Nephron progenitor cell (in vitro differentiated cells): ENCODE measurements around the gene GPALPP1.

Source experiments
- DNase-seq: peaks from one replicate; pipeline ENCODE4 v3.0.0; 2021
- H3K27ac Mint-ChIP-seq: 2 replicates; pipeline ENCODE4 v1.8.0; 2021; ENCODE audit warnings: mild to moderate bottlenecking, moderate library complexity, mixed read lengths
- H3K27me3 Mint-ChIP-seq: 2 replicates; pipeline ENCODE4 v1.8.0; 2021; ENCODE audit warnings: mild to moderate bottlenecking, low read depth, mixed read lengths; ENCODE audit not compliant: poor library complexity
- H3K36me3 Mint-ChIP-seq: 2 replicates; pipeline ENCODE4 v1.8.0; 2021; ENCODE audit warnings: low read depth, mixed read lengths
- H3K4me1 Mint-ChIP-seq: 2 replicates; pipeline ENCODE4 v1.8.0; 2021; ENCODE audit warnings: mixed read lengths
- H3K4me3 Mint-ChIP-seq: 2 replicates; pipeline ENCODE4 v1.8.0; 2021; ENCODE audit warnings: mild to moderate bottlenecking, moderate library complexity, mixed read lengths
- H3K9me3 Mint-ChIP-seq: 2 replicates; pipeline ENCODE4 v1.8.0; 2021; ENCODE audit warnings: mild to moderate bottlenecking, moderate library complexity, mixed read lengths
- TF ChIP-seq, protein P1 (sequence below): fragments of 200-600 bp; sonication (generic); IDR thresholded peaks from 2 replicates; pipeline ENCODE4 v1.5.0; 2021; ENCODE audit warnings: antibody characterized with exemption

Gene GPALPP1

DNA sequence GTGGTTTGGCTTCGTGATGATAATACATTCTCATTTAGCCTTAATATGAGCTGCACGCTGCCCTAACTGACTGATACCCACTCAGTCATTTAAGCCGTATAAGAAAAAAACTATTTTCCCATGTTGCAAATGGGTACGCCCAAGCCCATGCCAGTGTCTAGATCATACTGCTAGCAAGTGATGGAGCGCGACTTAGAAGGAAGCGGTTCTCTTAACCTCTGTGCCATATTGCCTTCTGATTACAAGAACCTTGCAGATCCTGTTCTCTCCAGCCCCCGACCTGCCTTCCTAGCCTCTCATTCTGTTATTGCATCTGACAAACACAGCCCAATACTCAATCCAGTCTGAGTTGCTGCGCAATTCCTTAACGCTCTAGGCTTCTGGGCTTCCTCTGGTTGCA is 603 bp downstream of the GPALPP1 start:
- TF ChIP-seq, protein P1, sequence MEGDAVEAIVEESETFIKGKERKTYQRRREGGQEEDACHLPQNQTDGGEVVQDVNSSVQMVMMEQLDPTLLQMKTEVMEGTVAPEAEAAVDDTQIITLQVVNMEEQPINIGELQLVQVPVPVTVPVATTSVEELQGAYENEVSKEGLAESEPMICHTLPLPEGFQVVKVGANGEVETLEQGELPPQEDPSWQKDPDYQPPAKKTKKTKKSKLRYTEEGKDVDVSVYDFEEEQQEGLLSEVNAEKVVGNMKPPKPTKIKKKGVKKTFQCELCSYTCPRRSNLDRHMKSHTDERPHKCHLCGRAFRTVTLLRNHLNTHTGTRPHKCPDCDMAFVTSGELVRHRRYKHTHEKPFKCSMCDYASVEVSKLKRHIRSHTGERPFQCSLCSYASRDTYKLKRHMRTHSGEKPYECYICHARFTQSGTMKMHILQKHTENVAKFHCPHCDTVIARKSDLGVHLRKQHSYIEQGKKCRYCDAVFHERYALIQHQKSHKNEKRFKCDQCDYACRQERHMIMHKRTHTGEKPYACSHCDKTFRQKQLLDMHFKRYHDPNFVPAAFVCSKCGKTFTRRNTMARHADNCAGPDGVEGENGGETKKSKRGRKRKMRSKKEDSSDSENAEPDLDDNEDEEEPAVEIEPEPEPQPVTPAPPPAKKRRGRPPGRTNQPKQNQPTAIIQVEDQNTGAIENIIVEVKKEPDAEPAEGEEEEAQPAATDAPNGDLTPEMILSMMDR: no peak
- peak overlapping the region; percentile 93 for H3K4me3 Mint-ChIP-seq
- DNase-seq: no peak
- H3K36me3 Mint-ChIP-seq: peaks cover 41% of the 10 kb centered on the region
- H3K27ac Mint-ChIP-seq: peak overlapping the region; percentile 100
- no peaks in the 10 kb centered on the region for H3K9me3 Mint-ChIP-seq
- no peaks in the 10 kb centered on the region for H3K27me3 Mint-ChIP-seq
- H3K4me1 Mint-ChIP-seq: peaks cover 44% of the 10 kb centered on the region

DNA sequence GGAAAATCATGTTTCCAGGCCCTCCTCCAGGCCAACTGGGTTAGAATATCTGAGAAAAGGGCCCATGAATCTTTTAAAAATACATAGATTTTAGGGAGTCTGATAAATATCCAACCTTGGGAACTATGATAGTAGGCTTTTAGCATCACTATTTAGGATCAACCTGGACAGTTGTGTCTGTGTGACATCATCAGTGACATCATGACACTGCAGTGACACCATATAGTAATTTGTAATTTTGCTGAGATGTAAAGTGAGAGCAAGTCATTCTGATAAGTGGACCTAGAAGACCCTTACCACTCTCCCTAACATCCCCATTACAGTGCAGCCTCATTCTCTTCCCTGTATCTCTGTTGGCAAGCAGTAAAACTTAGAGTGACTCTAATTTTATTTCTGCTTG is 14.1 kb downstream of the GPALPP1 start:
- Mint-ChIP-seq H3K36me3 (peaks cover 38% of the 10 kb centered on the region), H3K4me3 (no peak overlapping the region), H3K9me3 (no peaks in the 10 kb centered on the region), H3K27ac (no peak overlapping the region), H3K4me1 (no peaks in the 10 kb centered on the region), H3K27me3 (no peaks in the 10 kb centered on the region)
- no peak for DNase-seq
- TF ChIP-seq, protein P1: no peak

DNA sequence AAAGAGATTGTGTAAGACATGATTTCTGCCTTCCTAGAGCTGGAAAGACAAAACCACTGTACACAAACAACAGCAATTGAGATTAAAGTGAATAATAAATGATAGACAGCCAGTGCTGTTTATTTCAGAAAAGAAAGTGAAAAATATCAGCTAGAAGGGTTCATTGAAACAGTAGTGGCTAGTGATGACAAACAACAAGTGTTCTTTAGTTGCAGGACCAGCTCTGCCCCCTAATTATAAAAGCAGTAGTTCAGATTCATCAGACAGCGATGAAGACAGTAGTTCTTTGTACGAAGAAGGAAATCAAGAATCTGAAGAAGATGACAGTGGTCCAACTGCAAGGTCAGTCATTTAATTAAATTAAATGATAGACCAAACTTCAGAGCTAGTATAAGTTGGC is 14.8 kb downstream of the GPALPP1 start:
- no peaks in the 10 kb centered on the region for H3K4me1 Mint-ChIP-seq
- no peak overlapping the region for H3K4me3 Mint-ChIP-seq

DNA sequence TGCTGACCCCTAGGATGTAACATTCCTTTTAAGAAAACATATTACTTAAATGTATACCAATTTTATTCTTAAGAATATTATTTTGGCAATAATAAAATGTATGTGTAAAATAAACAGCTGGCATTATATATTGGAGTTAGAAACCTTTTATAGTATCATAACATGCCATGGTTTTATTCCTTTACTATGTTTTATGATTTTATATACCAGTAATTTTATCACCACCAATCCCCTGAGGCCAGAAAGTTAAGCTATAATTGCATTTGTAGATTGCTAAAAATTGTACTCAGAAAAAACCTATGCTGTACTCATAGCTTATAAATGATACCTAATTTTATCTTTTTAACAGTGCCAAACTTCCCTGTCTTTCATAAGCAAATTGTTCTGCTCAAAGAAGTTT is 17.9 kb downstream of the GPALPP1 start:
- Mint-ChIP-seq H3K4me1 (no peaks in the 10 kb centered on the region), H3K36me3 (peaks cover 43% of the 10 kb centered on the region), H3K9me3 (no peaks in the 10 kb centered on the region), H3K27ac (no peak overlapping the region), H3K27me3 (no peaks in the 10 kb centered on the region), H3K4me3 (no peak overlapping the region)
- TF ChIP-seq, protein P1: no peak
- DNase-seq: no peak

More for the DNA sequence above, 14.8 kb downstream of the GPALPP1 start:
- Mint-ChIP-seq H3K36me3 (peaks cover 37% of the 10 kb centered on the region), H3K9me3 (no peaks in the 10 kb centered on the region), H3K27ac (no peak overlapping the region), H3K27me3 (no peaks in the 10 kb centered on the region)
- no peak for DNase-seq
- TF ChIP-seq, protein P1: no peak

DNA sequence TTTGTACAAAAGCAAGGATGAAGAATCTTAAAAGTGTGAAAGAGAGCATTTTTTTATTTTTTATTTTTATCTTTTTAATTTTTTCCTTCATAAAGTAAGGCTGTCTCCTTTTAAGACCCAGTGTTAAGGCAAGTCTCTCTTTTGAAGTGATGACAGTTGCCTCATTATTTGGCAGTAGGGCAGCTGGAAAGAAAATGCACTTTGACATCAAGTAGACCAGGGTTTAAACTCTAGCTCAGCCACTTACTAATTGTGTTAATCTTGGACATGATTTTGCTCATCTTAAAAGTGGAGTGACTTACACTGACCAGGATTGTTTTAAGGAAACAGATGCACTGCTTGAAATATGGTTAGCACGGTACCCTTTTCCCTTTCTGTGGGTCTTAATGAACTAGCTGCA is 18.5 kb downstream of the GPALPP1 start:
- no peak overlapping the region for H3K27ac Mint-ChIP-seq
- H3K9me3 Mint-ChIP-seq: no peaks in the 10 kb centered on the region
- TF ChIP-seq, protein P1: no peak
- no peak overlapping the region for H3K4me3 Mint-ChIP-seq
- H3K36me3 Mint-ChIP-seq: peaks cover 40% of the 10 kb centered on the region
- DNase-seq: no peak
- no peaks in the 10 kb centered on the region for H3K27me3 Mint-ChIP-seq
- no peaks in the 10 kb centered on the region for H3K4me1 Mint-ChIP-seq

DNA sequence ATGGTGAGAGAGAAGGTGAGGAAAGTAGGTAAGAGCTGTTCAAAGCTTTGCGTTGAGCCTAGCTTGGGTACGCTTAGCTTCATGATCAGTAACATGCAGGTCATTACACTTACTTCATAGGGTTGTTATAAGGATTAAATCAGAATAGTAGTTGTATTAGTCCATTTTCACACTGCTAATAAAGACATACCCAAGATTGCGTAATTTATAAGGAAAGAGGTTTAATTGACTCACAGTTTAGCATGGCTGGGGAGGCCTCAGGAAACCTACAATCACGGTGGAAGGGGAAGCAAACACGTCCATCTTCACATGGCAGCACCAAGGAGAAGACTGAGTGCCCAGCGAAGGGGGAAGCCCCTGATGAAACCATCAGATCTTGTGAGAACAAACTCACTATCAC is 21.9 kb downstream of the GPALPP1 start:
- no peaks in the 10 kb centered on the region for H3K9me3 Mint-ChIP-seq

More for the DNA sequence above, 21.9 kb downstream of the GPALPP1 start:
- TF ChIP-seq, protein P1: no peak
- Mint-ChIP-seq H3K27me3 (no peaks in the 10 kb centered on the region), H3K4me1 (no peaks in the 10 kb centered on the region), H3K27ac (peak overlapping the region; percentile 23), H3K36me3 (peaks cover 53% of the 10 kb centered on the region), H3K4me3 (no peak overlapping the region)
- DNase-seq: no peak
